GM21717 (cell line): Measurements from ENCODE around the gene KIF26B.
"Not testable (repeated sequence)": the region's sequence is repeated elsewhere in the genome, so short reads cannot be mapped to it uniquely, and the experiment has no call there.

ENCODE experiments used
- ATAC-seq: cut with Tn5 transposase; IDR thresholded peaks from one replicate; pipeline ENCODE4 v1.9.1; 2021; ENCODE audit warnings: mild to moderate bottlenecking, moderate library complexity; ENCODE audit not compliant: unreplicated experiment

KIF26B gene

GRCh38 chr1:245377854-245378253 is 223.1 kb downstream of the KIF26B start:
- ATAC-seq: no peak

GRCh38 chr1:245378311-245378722 is 223.5 kb downstream of the KIF26B start:
- no peak for ATAC-seq

- no peak for ATAC-seq
Measured at GRCh38 chr1:245378745-245379144, 224.0 kb downstream of the KIF26B start.

- no peak for ATAC-seq
Measured at GRCh38 chr1:245380790-245381535, 226.2 kb downstream of the KIF26B start.

GRCh38 chr1:245382981-245383380 is 228.2 kb downstream of the KIF26B start:
- no peak for ATAC-seq

GRCh38 chr1:245383396-245384330 is 228.9 kb downstream of the KIF26B start:
- ATAC-seq: no peak

GRCh38 chr1:245386297-245386971 is 231.6 kb downstream of the KIF26B start:
- ATAC-seq: no peak

GRCh38 chr1:245388687-245389086 is 233.9 kb downstream of the KIF26B start:
- no peak for ATAC-seq

GRCh38 chr1:245389873-245390272 is 235.1 kb downstream of the KIF26B start:
- ATAC-seq: no peak

GRCh38 chr1:245390975-245391374 is 236.2 kb downstream of the KIF26B start:
- no peak for ATAC-seq

- no peak for ATAC-seq
Measured at GRCh38 chr1:245393694-245394093, 238.9 kb downstream of the KIF26B start.

- ATAC-seq: no peak
Measured at GRCh38 chr1:245395680-245396079, 240.9 kb downstream of the KIF26B start.

- ATAC-seq: no peak
Measured at GRCh38 chr1:245396615-245397014, 241.8 kb downstream of the KIF26B start.

- ATAC-seq: no peak
Measured at GRCh38 chr1:245397771-245398170, 243.0 kb downstream of the KIF26B start.

- no peak for ATAC-seq
Measured at GRCh38 chr1:245398180-245398579, 243.4 kb downstream of the KIF26B start.

GRCh38 chr1:245401881-245402587 is 247.2 kb downstream of the KIF26B start:
- ATAC-seq: no peak

- not testable (repeated sequence) for ATAC-seq
Measured at GRCh38 chr1:245402998-245403397, 248.2 kb downstream of the KIF26B start.

- no peak for ATAC-seq
Measured at GRCh38 chr1:245404527-245404926, 249.7 kb downstream of the KIF26B start.

- ATAC-seq: no peak
Measured at GRCh38 chr1:245404952-245405351, 250.2 kb downstream of the KIF26B start.

GRCh38 chr1:245406426-245406825 is 251.6 kb downstream of the KIF26B start:
- no peak for ATAC-seq

- ATAC-seq: no peak
Measured at GRCh38 chr1:245407983-245408382, 253.2 kb downstream of the KIF26B start.
